GM12873 (cell line): ENCODE results near the gene RORB.

Experiments used
- TF ChIP-seq, protein P1 (sequence below): IDR thresholded peaks from 2 replicates; pipeline ENCODE4 v1.5.1; 2012; ENCODE audit warnings: low read depth, mild to moderate bottlenecking, moderate library complexity, low read length, control low read depth; ENCODE audit not compliant: insufficient read depth; ENCODE audit errors: missing control alignments

Gene RORB

DNA sequence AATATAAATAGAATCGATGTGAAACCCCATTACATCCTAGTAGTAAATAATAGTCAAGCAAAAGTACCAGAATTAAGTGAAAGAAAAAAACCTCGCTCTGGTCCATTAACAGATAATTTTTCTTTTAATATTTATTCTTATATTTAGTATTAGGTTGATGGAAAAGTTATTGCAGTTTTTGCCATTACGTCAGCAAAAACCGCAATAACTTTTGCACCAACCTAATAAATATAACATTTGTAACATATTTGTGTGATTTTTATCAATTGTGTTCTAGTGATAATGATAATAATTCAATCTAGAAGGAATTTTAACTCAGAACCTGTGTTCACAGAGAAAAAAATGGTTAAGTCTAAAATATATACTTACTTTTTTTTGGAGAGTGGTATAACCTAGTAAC lies 16.1 kb downstream of the RORB start:
- TF ChIP-seq, protein P1, sequence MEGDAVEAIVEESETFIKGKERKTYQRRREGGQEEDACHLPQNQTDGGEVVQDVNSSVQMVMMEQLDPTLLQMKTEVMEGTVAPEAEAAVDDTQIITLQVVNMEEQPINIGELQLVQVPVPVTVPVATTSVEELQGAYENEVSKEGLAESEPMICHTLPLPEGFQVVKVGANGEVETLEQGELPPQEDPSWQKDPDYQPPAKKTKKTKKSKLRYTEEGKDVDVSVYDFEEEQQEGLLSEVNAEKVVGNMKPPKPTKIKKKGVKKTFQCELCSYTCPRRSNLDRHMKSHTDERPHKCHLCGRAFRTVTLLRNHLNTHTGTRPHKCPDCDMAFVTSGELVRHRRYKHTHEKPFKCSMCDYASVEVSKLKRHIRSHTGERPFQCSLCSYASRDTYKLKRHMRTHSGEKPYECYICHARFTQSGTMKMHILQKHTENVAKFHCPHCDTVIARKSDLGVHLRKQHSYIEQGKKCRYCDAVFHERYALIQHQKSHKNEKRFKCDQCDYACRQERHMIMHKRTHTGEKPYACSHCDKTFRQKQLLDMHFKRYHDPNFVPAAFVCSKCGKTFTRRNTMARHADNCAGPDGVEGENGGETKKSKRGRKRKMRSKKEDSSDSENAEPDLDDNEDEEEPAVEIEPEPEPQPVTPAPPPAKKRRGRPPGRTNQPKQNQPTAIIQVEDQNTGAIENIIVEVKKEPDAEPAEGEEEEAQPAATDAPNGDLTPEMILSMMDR = no peak

DNA sequence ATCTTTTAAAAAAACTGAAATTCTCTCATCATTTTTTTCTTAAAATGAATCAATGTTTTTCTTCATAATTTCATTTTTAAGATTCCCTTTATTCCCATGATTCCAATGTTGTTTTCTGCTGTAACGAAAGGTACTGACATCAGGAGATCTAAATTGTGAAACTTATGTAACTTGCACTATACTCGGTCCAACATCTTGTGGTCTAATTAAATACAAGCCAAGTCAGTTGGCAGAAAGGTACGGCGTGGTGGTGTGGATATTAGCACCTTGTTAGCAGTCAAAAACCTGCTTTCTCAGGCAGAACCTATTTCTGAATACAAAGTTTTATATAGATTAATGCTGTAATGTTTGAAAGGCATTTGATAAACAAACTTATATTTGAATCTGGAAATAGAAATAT lies 20.1 kb downstream of the RORB start:
- TF ChIP-seq, protein P1 = no peak

DNA sequence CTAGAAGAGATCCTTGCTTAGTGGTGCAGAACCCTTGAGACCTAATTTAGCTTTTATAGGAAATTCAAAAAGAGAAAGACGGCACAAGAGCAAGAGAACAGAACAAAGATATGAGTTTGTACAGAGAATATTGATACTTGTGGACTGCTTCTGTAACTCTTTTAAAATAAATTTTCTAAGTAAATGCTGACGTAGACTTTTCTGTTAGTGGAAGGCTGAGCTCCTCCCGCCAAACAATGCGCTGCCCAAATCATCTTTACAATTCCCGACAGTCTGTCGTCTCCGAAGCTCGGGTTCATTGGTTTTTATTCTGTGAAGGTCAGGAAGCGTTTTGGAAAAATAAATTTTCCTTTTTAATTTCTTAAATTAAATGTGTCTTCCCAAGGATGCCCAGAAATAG lies 22.3 kb downstream of the RORB start:
- TF ChIP-seq, protein P1 = no peak

DNA sequence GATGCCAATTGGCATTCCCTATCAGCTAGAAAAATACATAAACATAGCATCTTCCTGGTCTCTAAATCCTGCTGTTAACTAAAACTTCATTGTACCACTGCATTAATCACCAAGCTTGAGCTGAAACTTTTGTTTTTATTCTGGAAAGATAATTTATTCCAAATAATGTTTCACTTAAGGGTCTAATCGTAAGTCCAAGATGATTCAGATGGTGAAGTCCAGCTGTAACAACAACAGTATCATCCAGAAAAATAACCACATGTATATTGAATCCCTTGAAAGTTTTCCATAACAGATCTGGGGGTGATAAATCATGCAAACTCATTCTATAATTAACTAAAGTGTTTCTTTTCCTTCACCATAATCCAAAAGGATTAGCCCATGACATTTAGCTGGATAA lies 23.9 kb downstream of the RORB start:
- TF ChIP-seq, protein P1 = no peak

DNA sequence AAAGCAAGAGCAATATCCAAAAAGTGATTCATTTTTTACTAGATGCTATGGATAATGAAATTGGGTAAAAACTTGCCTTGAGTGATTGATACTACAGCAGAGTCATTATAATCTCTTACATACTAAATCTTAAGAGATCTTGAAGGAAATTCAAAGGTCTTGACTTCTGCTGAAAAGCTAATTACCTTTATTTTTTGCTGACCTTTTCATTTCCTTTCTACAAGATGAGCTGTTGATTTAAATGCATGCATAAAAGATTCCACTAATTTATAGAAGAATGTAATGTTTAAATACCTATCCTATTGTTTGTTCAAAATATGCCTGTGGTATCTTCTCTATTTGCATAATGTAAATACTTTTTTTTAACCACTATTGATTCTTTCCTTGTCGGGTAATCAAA lies 27.2 kb downstream of the RORB start:
- TF ChIP-seq, protein P1 = no peak

DNA sequence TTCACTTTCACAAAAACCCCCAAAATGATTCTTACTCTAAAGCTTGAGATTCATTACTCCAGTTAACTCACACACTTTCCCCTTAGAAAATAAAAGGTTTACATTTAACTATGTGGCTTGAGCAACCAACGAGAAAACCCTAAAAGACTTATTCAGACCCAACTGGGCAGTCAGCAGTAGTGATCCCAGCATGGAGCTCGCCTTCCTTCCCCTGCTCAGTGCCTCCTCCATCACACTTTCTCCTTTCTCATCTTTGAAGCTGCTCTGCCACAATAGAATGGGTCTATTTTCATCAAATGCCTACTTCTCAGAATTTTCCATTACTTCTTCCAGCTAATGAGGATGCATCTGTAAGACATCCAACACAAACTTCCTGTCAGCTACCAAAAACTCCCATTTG lies 29.1 kb downstream of the RORB start:
- TF ChIP-seq, protein P1 = no peak

DNA sequence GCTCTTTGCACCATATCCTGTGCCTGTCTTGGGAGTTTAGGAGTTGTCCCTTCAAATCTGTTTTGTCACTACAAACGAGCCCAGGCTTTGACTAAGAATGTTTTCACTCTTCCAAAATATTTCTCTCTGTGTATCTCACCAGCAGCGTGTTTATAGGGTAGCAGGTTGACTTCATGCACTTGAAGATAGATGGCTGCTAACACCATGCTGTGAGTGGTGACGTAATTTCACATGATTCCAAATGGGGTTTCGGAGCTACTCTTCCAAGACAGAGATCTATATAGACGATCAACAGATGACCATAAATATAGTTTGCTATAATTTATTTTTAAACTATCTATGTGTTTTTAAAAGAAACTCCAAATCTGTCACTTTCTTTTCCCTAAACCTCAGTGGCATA lies 30.6 kb downstream of the RORB start:
- TF ChIP-seq, protein P1 = no peak
